Activated naive CD4-positive, alpha-beta T cell treated with anti-CD3 and anti-CD28 coated beads, Interleukin-2, amount 50 U/mL, for 72 hours (primary cell): Measurements from ENCODE around the gene SYT14. TPM values are rescaled to one million over a fixed set of nuclear protein-coding genes. Genes with fewer than 3 reads are reported as not detected.
A peak's percentile ranks its signal among the peaks of the same experiment; 100 is the strongest.
"Not testable (repeated sequence)": the region's sequence is repeated elsewhere in the genome, so short reads cannot be mapped to it uniquely, and the experiment has no call there.

Source experiments
- ATAC-seq, 2 donors: fragments of 150-1000 bp; cut with Tn5 transposase; 2 replicates each; pipeline ENCODE4 v1.10.0; 2021; ENCODE audit warnings: mild to moderate bottlenecking in 2 of 2, moderate library complexity in 2 of 2
- DNase-seq, 2 donors: peaks; one replicate each; pipeline ENCODE4 v3.0.0; 2021 to 2022; ENCODE audit warnings: low spot score in 2 of 2
- H3K27ac Mint-ChIP-seq, 2 donors: one replicate each; pipeline ENCODE4 v1.8.0; 2022; ENCODE audit warnings: mild to moderate bottlenecking in 2 of 2, mixed read lengths in 2 of 2
- H3K36me3 Mint-ChIP-seq, 2 donors: one replicate each; pipeline ENCODE4 v1.8.0; 2022; ENCODE audit warnings: mixed read lengths in 2 of 2
- H3K9me3 Mint-ChIP-seq, 2 donors: one replicate each; pipeline ENCODE4 v1.8.0; 2022; ENCODE audit warnings: mixed read lengths in 2 of 2
- total RNA-seq, 2 donors: library from RNA; stranded (reverse); gene quantifications; one replicate each; pipeline ENCODE4 v1.2.3, GENCODE V29; 2022

Gene SYT14
- total RNA-seq, 2 donors from 2014 or later: not detected

DNA sequence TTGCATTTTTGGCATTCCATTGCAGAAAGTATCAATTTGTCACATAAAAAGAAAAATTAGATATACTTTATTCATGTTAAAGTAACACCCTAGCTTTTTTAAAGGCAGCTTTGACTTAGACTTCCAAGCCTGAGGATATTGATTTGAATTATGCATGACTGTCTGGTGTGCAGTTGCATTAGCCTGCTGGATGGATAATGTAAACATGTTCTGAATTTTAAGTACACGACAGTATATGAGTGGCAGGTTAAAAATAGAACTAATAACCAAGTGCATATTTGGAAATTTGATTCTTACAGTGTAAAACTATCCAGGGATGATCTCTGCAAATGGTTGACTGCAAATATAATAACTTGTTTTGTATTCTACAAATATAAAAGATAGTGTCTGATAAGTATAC lies 124.0 kb downstream of the SYT14 start:
- DNase-seq (no peak), ATAC-seq (no peak)
- Mint-ChIP-seq H3K9me3 (peaks cover 0 to 4% of the 10 kb centered on the region in 2 donors), H3K36me3 (no peaks in the 10 kb centered on the region), H3K27ac (no peak overlapping the region)

- Mint-ChIP-seq H3K36me3 (no peaks in the 10 kb centered on the region), H3K27ac (no peak overlapping the region), H3K9me3 (no peaks in the 10 kb centered on the region)
- ATAC-seq: no peak
- no peak for DNase-seq
Observed at GRCh38 chr1:210070531-210070930, 132.5 kb downstream of the SYT14 start.

DNA sequence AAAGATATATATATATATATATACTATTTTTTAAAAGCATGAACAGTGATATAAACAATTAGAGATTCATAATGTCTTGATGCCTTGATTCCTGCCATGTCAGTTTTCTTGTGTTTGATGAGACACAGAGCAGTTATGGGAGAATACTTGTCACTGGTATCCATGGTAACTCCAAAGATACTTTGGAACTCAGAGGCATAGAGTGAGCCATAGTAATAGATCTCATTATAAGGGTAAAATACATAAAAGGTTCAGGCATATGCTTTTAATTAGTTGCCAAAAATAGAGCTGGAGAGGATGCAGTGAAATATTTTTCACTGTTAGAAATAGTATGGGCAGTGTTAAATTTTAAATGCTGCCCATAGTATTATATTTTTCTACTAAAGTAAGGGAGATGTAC lies 134.1 kb downstream of the SYT14 start:
- ATAC-seq: no peak
- H3K36me3 Mint-ChIP-seq: no peaks in the 10 kb centered on the region

GRCh38 chr1:210072896-210073504 lies 135.0 kb downstream of the SYT14 start:
- Mint-ChIP-seq H3K9me3 (no peaks in the 10 kb centered on the region), H3K27ac (no peak overlapping the region), H3K36me3 (no peaks in the 10 kb centered on the region)
- DNase-seq: no peak
- no peak for ATAC-seq

More for the DNA sequence above, 134.1 kb downstream of the SYT14 start:
- no peaks in the 10 kb centered on the region for H3K9me3 Mint-ChIP-seq
- no peak overlapping the region for H3K27ac Mint-ChIP-seq
- DNase-seq: no peak

DNA sequence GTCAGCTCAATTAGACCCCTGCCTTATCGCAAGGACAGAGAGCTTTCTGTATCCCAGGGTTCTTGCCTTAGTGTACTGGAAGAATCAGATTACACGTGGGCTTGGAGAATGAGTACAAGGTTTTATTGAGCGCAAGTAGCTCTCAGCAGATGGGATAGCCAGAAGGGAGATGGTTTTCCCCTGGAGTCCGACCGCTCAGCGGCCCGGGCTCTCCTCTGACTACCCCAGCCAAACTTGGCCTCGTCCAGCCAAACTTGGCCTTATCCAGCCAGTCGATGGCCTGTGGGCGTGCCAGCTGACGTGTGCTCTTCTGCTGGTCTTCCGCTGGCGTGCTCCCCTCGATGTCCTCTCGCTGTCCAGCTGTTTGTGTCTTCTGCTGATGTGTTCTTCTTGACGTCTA lies 136.9 kb downstream of the SYT14 start:
- Mint-ChIP-seq H3K36me3 (no peaks in the 10 kb centered on the region), H3K27ac (no peak overlapping the region), H3K9me3 (no peaks in the 10 kb centered on the region)
- no peak for DNase-seq
- no peak for ATAC-seq

DNA sequence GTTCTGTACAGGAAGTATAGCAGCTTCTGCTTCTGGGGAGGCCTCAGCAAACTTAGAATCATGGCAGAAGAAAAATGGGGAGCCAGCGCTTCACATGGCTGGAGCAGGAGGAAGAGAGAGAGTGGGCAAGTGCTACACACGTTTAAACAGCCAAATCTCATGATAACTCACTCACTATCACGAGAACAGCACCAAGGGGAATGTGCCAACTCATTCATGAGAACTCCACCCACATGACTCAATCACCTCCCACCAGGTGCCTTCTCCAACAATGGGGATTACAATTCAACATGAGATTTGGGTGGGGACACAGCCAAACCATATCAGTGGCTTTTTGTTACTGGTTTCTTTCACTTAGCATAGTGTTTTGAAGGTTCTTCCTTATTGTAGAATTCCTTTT lies 138.6 kb downstream of the SYT14 start:
- ATAC-seq: no peak
- Mint-ChIP-seq H3K36me3 (no peaks in the 10 kb centered on the region), H3K27ac (peak overlapping the region in 1 of 2 donors; percentile 15), H3K9me3 (no peaks in the 10 kb centered on the region)
- no peak for DNase-seq

DNA sequence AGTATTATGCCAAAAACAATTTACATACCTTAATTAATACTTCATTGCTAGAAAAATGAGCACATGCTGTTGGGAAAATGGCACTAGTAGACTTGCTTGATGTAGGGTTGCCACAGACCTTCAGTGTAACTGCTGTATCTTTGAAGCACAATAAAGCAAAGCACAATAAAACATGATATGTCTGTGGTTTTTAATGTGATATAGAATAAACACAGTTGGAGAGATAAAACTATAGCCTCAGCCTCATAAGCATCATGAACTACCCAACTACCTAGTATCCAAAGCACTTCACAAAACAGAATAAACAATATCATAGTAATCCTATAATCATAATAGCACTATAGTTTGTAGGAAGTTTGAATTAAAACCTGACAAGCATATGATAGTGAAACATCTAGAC lies 143.5 kb downstream of the SYT14 start:
- no peak overlapping the region for H3K27ac Mint-ChIP-seq
- ATAC-seq (no peak), DNase-seq (no peak)
- H3K9me3 Mint-ChIP-seq: no peaks in the 10 kb centered on the region
- H3K36me3 Mint-ChIP-seq: no peaks in the 10 kb centered on the region

GRCh38 chr1:210085359-210085758 lies 147.3 kb downstream of the SYT14 start:
- no peak overlapping the region for H3K27ac Mint-ChIP-seq
- DNase-seq: no peak
- H3K9me3 Mint-ChIP-seq: peaks cover 0 to 4% of the 10 kb centered on the region in 2 donors
- ATAC-seq: no peak
- no peaks in the 10 kb centered on the region for H3K36me3 Mint-ChIP-seq

DNA sequence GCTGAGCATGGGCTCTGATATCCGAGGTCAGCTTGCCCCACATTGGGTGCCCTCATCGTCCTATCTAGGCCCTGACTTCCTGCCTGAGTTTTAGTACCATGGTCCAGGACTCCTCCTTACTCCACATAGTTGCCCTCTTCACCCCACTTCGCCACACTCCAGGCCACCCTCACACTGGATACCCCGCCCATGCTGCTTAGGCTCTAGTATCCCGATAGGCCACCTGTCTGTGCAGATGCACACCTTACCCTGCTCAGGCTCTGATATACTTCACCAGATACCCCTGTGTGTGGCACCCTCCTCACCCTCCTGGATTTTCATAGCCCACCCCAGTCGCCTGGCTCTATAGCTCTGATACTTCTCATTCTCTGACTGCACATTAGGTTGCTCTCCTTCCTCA lies 149.0 kb downstream of the SYT14 start:
- no peak for DNase-seq

GRCh38 chr1:210089855-210090254 lies 151.8 kb downstream of the SYT14 start:
- peaks cover 0 to 4% of the 10 kb centered on the region in 2 donors for H3K9me3 Mint-ChIP-seq
- ATAC-seq (no peak), DNase-seq (no peak)
- no peaks in the 10 kb centered on the region for H3K36me3 Mint-ChIP-seq
- no peak overlapping the region for H3K27ac Mint-ChIP-seq

More for the DNA sequence above, 149.0 kb downstream of the SYT14 start:
- H3K9me3 Mint-ChIP-seq: peaks cover 0 to 4% of the 10 kb centered on the region in 2 donors
- H3K36me3 Mint-ChIP-seq: no peaks in the 10 kb centered on the region
- no peak for ATAC-seq
- H3K27ac Mint-ChIP-seq: peak overlapping the region in 1 of 2 donors; percentile 79

DNA sequence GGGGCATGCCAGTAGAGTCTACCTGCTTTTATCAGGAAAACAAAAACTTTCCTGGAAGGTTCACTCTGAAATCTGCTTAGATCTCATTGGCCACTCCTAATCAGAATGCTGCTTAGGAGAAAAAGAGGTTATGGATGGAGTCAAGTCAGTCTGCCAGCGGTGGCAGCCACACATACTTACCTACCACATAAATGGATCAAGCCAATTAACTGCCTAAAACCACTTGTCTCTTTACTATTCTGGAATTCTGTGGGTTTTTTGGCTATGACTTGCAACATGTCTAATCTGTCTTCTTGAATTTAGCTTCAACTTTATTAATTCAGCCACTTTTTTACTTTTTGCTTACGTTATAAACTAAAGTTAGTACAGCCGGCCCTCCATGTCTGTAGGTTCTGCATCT lies 154.3 kb downstream of the SYT14 start:
- ATAC-seq (no peak), DNase-seq (no peak)
- Mint-ChIP-seq H3K36me3 (no peaks in the 10 kb centered on the region), H3K27ac (no peak overlapping the region), H3K9me3 (peaks cover 0 to 4% of the 10 kb centered on the region in 2 donors)

GRCh38 chr1:210093461-210093860 lies 155.4 kb downstream of the SYT14 start:
- DNase-seq (no peak), ATAC-seq (no peak)
- no peak overlapping the region for H3K27ac Mint-ChIP-seq
- H3K9me3 Mint-ChIP-seq: peaks cover 0 to 4% of the 10 kb centered on the region in 2 donors
- H3K36me3 Mint-ChIP-seq: no peaks in the 10 kb centered on the region

- Mint-ChIP-seq H3K36me3 (no peaks in the 10 kb centered on the region), H3K27ac (no peak overlapping the region), H3K9me3 (no peaks in the 10 kb centered on the region)
- DNase-seq (no peak), ATAC-seq (no peak)
Observed at GRCh38 chr1:210098356-210098755, 160.3 kb downstream of the SYT14 start.

- Mint-ChIP-seq H3K36me3 (no peaks in the 10 kb centered on the region), H3K27ac (no peak overlapping the region), H3K9me3 (no peaks in the 10 kb centered on the region)
- ATAC-seq (no peak), DNase-seq (no peak)
Observed at GRCh38 chr1:210099921-210100320, 161.9 kb downstream of the SYT14 start.

- Mint-ChIP-seq H3K27ac (no peak overlapping the region), H3K36me3 (peaks cover 0 to 7% of the 10 kb centered on the region in 2 donors), H3K9me3 (peaks cover 12% of the 10 kb centered on the region in 2 donors)
Observed at GRCh38 chr1:210104103-210104502, 166.1 kb downstream of the SYT14 start.

DNA sequence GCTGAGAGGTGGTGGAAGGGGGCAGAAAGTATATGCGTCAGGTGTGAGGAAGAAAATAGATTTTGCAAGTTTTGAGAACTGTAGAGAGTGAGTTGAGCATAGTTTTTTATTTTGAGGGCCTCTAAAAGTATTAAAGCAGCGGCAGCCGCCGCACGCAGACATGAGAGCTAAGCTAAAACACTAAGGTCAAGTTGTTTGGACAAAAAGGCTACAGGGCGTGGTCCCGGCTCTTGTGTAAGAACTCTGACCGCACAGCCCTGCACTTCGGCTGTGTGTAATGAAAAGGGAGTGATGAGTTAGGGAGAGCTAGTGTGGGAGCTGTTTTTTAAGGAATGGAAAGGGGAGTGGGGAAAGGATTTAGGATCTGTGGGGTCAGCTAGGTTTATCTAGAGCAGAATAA lies 174.9 kb downstream of the SYT14 start:
- not testable (repeated sequence) for ATAC-seq, H3K36me3 Mint-ChIP-seq, H3K27ac Mint-ChIP-seq, DNase-seq
- H3K9me3 Mint-ChIP-seq: peaks cover 12% of the 10 kb centered on the region in 2 donors

More at GRCh38 chr1:210104103-210104502, 166.1 kb downstream of the SYT14 start:
- DNase-seq (no peak), ATAC-seq (no peak)

DNA sequence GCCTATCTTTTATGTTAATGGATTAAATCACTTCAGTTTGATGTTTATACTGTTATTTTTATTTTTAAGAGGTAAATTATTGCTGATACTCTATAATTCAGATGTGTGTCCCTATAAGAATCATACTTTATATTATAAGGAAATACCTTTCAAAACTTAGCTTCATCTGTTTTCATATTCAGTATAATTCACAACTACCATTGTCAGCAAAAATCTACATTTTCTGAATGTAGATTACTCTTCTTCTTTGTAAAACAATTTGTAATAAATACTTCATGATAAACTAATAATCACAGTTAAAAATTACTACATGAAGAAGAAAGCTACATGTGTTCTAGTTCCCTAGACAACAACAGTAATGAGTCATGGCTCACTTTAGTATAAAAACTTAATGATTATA lies 179.2 kb downstream of the SYT14 start:
- Mint-ChIP-seq H3K9me3 (no peaks in the 10 kb centered on the region), H3K36me3 (no peaks in the 10 kb centered on the region), H3K27ac (no peak overlapping the region)
- ATAC-seq: no peak
- no peak for DNase-seq

DNA sequence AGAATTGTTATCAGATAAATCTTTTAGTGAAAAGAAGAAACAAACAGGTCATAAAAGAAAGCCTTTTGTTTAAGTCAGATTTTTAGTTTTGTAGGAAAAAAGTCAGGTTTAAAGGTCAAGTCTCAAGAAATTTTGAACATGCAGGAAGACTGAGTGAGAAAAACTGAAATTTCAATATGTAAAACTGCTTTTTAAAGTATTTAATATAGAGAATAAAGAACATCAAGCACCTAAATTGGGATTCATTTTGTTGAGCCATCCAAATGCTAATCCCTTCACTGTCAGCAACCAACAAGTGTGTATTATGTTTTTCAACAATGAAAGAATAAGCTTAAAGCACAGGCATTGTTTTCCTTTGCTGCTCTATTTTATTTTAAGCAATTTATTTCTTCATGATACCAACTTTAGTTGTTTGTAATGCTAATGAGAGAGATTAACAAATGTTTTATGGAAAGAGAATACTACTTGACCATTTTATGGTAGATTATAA lies 179.7 kb downstream of the SYT14 start:
- H3K36me3 Mint-ChIP-seq: no peaks in the 10 kb centered on the region
- DNase-seq (no peak), ATAC-seq (no peak)
- H3K9me3 Mint-ChIP-seq: no peaks in the 10 kb centered on the region
- H3K27ac Mint-ChIP-seq: no peak overlapping the region
